OCI-LY7 (cell line): ENCODE data around the gene ECI1. TPM values are rescaled to one million over a fixed set of nuclear protein-coding genes. Genes with fewer than 3 reads are reported as not detected.

Experiments
- BruUV-seq: library from RNA; stranded (reverse); fragments of 400-500 nt; replicated peaks from 2 replicates; lab custom pipeline; 2021; lab: Mats Ljungman, UMichigan
- CTCF ChIA-PET: fragments of 300-600 bp; sonication (Branson Sonifier 250); formaldehyde crosslinking; loops from one replicate; lab custom pipeline; 2022; ENCODE audit warnings: antibody characterized with exemption; ENCODE audit not compliant: unreplicated experiment; lab: Charles Lee
- POLR2A ChIA-PET: fragments of 300-600 bp; sonication (Branson Sonifier 250); formaldehyde crosslinking; loops from one replicate; lab custom pipeline; 2022; ENCODE audit warnings: antibody characterized with exemption; lab: Charles Lee
- DNase-seq: peaks from one replicate; pipeline ENCODE4 v3.0.0-alpha.2; 2015; ENCODE audit warnings: low spot score
- H2AFZ ChIP-seq: fragments of 200-600 bp; sonication (generic), shearing (Covaris generic); 2 replicates; pipeline ENCODE4 v1.6.1; 2014; ENCODE audit warnings: mild to moderate bottlenecking, antibody characterized with exemption, low read length, moderate library complexity
- H3K27ac ChIP-seq: fragments of 200-600 bp; sonication (generic); 2 replicates; pipeline ENCODE4 v1.5.1; 2014; ENCODE audit warnings: mixed run types, low read depth, mild to moderate bottlenecking, moderate library complexity, low read length, inconsistent platforms; ENCODE audit not compliant: poor library complexity, severe bottlenecking
- H3K36me3 ChIP-seq: fragments of 200-600 bp; sonication (generic); 2 replicates; pipeline ENCODE4 v1.6.1; 2014; ENCODE audit warnings: mild to moderate bottlenecking, antibody characterized with exemption, low read length, moderate library complexity, mixed read lengths; ENCODE audit not compliant: insufficient read depth
- H3K4me1 ChIP-seq: fragments of 200-600 bp; sonication (generic); 2 replicates; pipeline ENCODE4 v1.5.1; 2014; ENCODE audit warnings: mild to moderate bottlenecking, low read length; ENCODE audit not compliant: insufficient read depth, poor library complexity, severe bottlenecking
- H3K4me2 ChIP-seq: fragments of 200-600 bp; sonication (generic); 2 replicates; pipeline ENCODE4 v1.6.1; 2014; ENCODE audit warnings: mild to moderate bottlenecking, low read length
- H3K4me3 ChIP-seq: fragments of 200-600 bp; sonication (generic); 2 replicates; pipeline ENCODE4 v1.5.1; 2014; ENCODE audit warnings: mild to moderate bottlenecking, low read depth, low read length; ENCODE audit not compliant: poor library complexity, severe bottlenecking
- H3K79me2 ChIP-seq: fragments of 200-600 bp; sonication (generic); 2 replicates; pipeline ENCODE4 v1.6.1; 2016; ENCODE audit warnings: low read depth, mild to moderate bottlenecking, low read length, moderate library complexity, mixed read lengths; ENCODE audit not compliant: insufficient read depth
- H3K9me2 ChIP-seq: fragments of 200-600 bp; sonication (generic); 2 replicates; pipeline ENCODE4 v1.6.1; 2016; ENCODE audit warnings: mild to moderate bottlenecking, low read length, mixed read lengths; ENCODE audit not compliant: insufficient read depth
- H3K9me3 ChIP-seq: fragments of 200-600 bp; sonication (generic); 2 replicates; pipeline ENCODE4 v1.6.1; 2014; ENCODE audit warnings: mild to moderate bottlenecking, mixed run types, low read length, mixed read lengths
- H4K20me1 ChIP-seq: fragments of 200-600 bp; sonication (generic); 2 replicates; pipeline ENCODE4 v1.6.1; 2014; ENCODE audit warnings: mild to moderate bottlenecking, antibody characterized with exemption, low read length, moderate library complexity, mixed read lengths; ENCODE audit not compliant: insufficient read depth
- EZH2phosphoT487 ChIP-seq: fragments of 200-600 bp; sonication (generic); IDR thresholded peaks from 2 replicates; pipeline ENCODE4 v1.6.1; 2018; ENCODE audit warnings: low read depth, borderline replicate concordance, mild to moderate bottlenecking, mixed run types, antibody characterized with exemption, low read length, moderate library complexity, mixed read lengths
- intact Hi-C: fragments of 100-400 bp; cut with micrococcal nuclease; formaldehyde crosslinking; loops from one replicate; pipeline ENCODE4 v1.10.0; 2022; ENCODE audit not compliant: unreplicated experiment
- total RNA-seq, 2 experiments: library from RNA; depleted of rRNA in 1 of 2; stranded (reverse); fragments of >200 nt in 1 of 2; shearing (Covaris generic) in 1 of 2; gene quantifications; 2 replicates each; pipeline ENCODE4 v1.2.3, GENCODE V29; 2014 to 2022
- TF ChIP-seq, protein P1 (sequence below): fragments of 200-600 bp; sonication (generic); conservative IDR thresholded peaks from 2 replicates; pipeline ENCODE4 v1.5.1; 2014; ENCODE audit warnings: mild to moderate bottlenecking, antibody characterized with exemption, low read length, moderate library complexity, mixed read lengths

The ECI1 gene
- total RNA-seq, 2 experiments from 2014 or later: 74.5 to 80.0 TPM

DNA sequence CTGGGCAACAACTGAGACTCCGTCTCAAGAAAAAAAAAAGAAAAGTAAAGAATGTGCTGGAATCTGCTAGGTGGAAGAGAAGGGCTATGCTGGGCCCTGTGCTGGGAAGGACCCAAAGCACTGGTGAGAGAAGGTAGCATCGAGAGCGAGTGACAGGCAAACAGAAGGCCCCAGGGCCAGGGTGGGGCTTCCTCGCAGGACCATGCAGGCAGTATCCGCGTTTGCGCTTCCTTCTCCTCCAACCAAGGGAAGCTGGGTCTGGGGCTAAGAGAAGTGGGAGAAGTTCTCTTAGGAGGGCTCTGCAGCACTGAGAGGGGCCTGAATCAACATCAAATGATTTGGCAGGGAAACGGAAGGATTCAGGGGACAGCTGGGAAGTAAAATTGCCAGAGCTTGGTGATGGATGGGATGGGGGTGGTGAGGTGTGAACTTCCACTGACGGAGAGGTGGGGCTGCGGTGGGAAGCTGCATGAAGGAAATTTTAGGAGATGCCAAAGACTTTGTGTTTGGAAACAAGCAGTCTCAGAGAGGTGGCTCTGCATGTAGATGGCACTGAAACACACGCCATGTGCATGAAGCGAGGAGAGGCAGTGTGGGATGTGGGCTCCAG lies 5.2 kb upstream of the ECI1 start:
- no peak overlapping the region for H3K4me2 ChIP-seq
- H2AFZ ChIP-seq: no peak overlapping the region
- H3K4me1 ChIP-seq: peaks cover 8% of the 10 kb centered on the region
- no TSS peak for BruUV-seq
- ChIA-PET POLR2A (no interaction called here), CTCF (no interaction called here)
- no peak overlapping the region for H3K27ac ChIP-seq
- no peak for DNase-seq
- intact Hi-C loops: no loop called here
- H3K36me3 ChIP-seq: peaks cover 98% of the 10 kb centered on the region
- H3K79me2 ChIP-seq: peaks cover 23% of the 10 kb centered on the region; the same call in 1 of the 2 replicates
- no peaks in the 10 kb centered on the region for H3K9me2 ChIP-seq
- 0 out of 2 replicates have a peak, but pooled peaks cover 6% of the 10 kb centered on the region for H4K20me1 ChIP-seq
- TF ChIP-seq, protein P1, sequence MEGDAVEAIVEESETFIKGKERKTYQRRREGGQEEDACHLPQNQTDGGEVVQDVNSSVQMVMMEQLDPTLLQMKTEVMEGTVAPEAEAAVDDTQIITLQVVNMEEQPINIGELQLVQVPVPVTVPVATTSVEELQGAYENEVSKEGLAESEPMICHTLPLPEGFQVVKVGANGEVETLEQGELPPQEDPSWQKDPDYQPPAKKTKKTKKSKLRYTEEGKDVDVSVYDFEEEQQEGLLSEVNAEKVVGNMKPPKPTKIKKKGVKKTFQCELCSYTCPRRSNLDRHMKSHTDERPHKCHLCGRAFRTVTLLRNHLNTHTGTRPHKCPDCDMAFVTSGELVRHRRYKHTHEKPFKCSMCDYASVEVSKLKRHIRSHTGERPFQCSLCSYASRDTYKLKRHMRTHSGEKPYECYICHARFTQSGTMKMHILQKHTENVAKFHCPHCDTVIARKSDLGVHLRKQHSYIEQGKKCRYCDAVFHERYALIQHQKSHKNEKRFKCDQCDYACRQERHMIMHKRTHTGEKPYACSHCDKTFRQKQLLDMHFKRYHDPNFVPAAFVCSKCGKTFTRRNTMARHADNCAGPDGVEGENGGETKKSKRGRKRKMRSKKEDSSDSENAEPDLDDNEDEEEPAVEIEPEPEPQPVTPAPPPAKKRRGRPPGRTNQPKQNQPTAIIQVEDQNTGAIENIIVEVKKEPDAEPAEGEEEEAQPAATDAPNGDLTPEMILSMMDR: no peak
- TF ChIP-seq EZH2phosphoT487: no peak
- H3K4me3 ChIP-seq: no peak overlapping the region
- H3K9me3 ChIP-seq: no peaks in the 10 kb centered on the region

DNA sequence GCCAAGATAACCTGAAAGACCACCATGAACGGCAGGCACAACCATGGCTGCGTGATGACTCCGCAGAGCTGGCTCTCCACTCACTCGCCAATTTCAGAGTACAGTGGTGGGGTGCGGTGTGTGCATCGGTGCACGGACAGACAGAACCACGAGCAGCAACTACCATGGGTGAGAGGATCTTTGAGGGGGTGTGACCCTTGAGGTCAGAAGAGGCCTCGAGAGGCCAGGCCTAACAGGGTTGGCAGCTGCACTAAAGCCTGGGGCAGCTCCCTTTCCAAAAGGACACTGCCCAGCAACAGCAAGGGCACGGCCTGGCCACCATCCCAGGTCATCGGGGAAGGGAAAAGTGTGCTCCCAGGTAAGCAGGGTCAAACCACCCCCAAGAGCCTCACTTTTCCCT lies 1.9 kb upstream of the ECI1 start:
- Histone ChIP-seq H3K4me1 (peaks cover 17% of the 10 kb centered on the region), H3K9me2 (no peaks in the 10 kb centered on the region), H3K4me3 (no peak overlapping the region), H4K20me1 (0 out of 2 replicates have a peak, but pooled peaks cover 3% of the 10 kb centered on the region), H3K79me2 (peaks cover 28% of the 10 kb centered on the region), H3K36me3 (peaks cover 81% of the 10 kb centered on the region), H3K27ac (no peak overlapping the region), H3K4me2 (no peak overlapping the region), H2AFZ (no peak overlapping the region), H3K9me3 (no peaks in the 10 kb centered on the region)
- CTCF ChIA-PET: no interaction called here
- DNase-seq: no peak
- BruUV-seq: TSS peak; percentile 63
- no peak for TF ChIP-seq EZH2phosphoT487
- TF ChIP-seq, protein P1: no peak
- POLR2A ChIA-PET: interaction anchor here (0.5 kb wide), 1 partner anchor 231 kb away, joined by 5 read pairs; no protein-coding TSS in a partner anchor
- intact Hi-C loops: no loop called here

DNA sequence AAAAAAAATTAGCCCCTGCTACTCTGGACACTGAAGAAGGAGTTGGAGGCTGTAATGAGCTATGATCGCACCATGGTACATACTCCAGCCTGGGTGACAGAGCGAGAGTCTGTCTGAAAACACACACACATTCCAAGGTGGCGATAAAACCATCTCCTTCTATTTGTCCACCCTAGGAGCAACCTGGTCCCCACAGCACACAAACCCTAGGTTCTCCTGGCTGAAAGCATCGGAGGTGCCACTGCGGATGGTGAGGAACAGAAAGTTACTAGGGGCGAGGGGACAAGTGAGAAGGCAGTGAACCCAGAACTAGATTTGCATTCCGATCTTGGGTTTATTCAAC lies 1.4 kb upstream of the ECI1 start:
- H2AFZ ChIP-seq: no peak overlapping the region
- intact Hi-C loops: no loop called here
- peaks cover 76% of the 10 kb centered on the region for H3K36me3 ChIP-seq
- no peak overlapping the region for H3K4me2 ChIP-seq
- POLR2A ChIA-PET: interaction anchor here (0.5 to 1.7 kb wide), 2 partner anchors 11 to 231 kb away, joined by 5 to 6 read pairs; no protein-coding TSS in a partner anchor
- H3K4me3 ChIP-seq: no peak overlapping the region
- no peaks in the 10 kb centered on the region for H3K9me2 ChIP-seq
- no peak for TF ChIP-seq EZH2phosphoT487
- TF ChIP-seq, protein P1: no peak
- no peaks in the 10 kb centered on the region for H3K9me3 ChIP-seq
- peak overlapping the region; percentile 68 for H3K27ac ChIP-seq
- H3K4me1 ChIP-seq: peaks cover 17% of the 10 kb centered on the region
- BruUV-seq: no TSS peak
- CTCF ChIA-PET: no interaction called here
- DNase-seq: no peak
- no peaks in the 10 kb centered on the region for H4K20me1 ChIP-seq
- peaks cover 23% of the 10 kb centered on the region for H3K79me2 ChIP-seq
